ENCODE results near the gene CTSG. TPM values are rescaled to one million over a fixed set of nuclear protein-coding genes. Genes with fewer than 3 reads are reported as not detected.

The CTSG gene
- total RNA-seq, 1 experiment from 2014 or later, result not detected

- Histone ChIP-seq H3K9me3 (ENCODE audit: low read depth, low read length, poor library complexity, severe bottlenecking) (no peaks in the 10 kb centered on the region), H3K27me3 (replicated peaks; ENCODE audit: insufficient read depth, low read depth, low read length, poor library complexity) (no peaks in the 10 kb centered on the region), H3K4me1 (ENCODE audit: insufficient read depth, low read length, poor library complexity, severe bottlenecking) (no peaks in the 10 kb centered on the region), H3K27ac (ENCODE audit: low read depth, low read length, poor library complexity, severe bottlenecking) (no peak overlapping the region), H3K36me3 (ENCODE audit: insufficient read depth, low read length, poor library complexity, severe bottlenecking) (no peaks in the 10 kb centered on the region), H3K4me3 (ENCODE audit: low read depth, low read length, poor library complexity, severe bottlenecking) (no peak overlapping the region)
- ChIA-PET POLR2A (ENCODE audit: low non-redundant PET) (no interaction called here), CTCF (no interaction called here)
- TF ChIP-seq EZH2 (IDR thresholded peaks at IDR 0.05; ENCODE audit: borderline replicate concordance, low read depth, low read length, poor library complexity, severe bottlenecking), result no peak
- TF ChIP-seq CTCF (conservative IDR thresholded peaks at IDR 0.05; ENCODE audit: low read depth, low read length), result no peak
- intact Hi-C loops (cut with micrococcal nuclease; ENCODE audit: unreplicated experiment), result no loop called here
- BruUV-seq (replicated peaks), result no TSS peak
- no peak for DNase-seq (ENCODE audit: low spot score)
Measured at GRCh38 chr14:24607081-24607480, 31.0 kb upstream of the CTSG start.

GRCh38 chr14:24606297-24606696 is 30.2 kb upstream of the CTSG start:
- H3K4me1 ChIP-seq (ENCODE audit: insufficient read depth, low read length, poor library complexity, severe bottlenecking), result no peaks in the 10 kb centered on the region
- H3K27ac ChIP-seq (ENCODE audit: low read depth, low read length, poor library complexity, severe bottlenecking), result no peak overlapping the region
- no peaks in the 10 kb centered on the region for H3K27me3 ChIP-seq (replicated peaks; ENCODE audit: insufficient read depth, low read depth, low read length, poor library complexity)
- TF ChIP-seq EZH2 (IDR thresholded peaks at IDR 0.05; ENCODE audit: borderline replicate concordance, low read depth, low read length, poor library complexity, severe bottlenecking) (no peak), CTCF (conservative IDR thresholded peaks at IDR 0.05; ENCODE audit: low read depth, low read length) (no peak)
- POLR2A ChIA-PET (ENCODE audit: low non-redundant PET), result interaction anchor here (0.6 kb wide), 1 partner anchor 427 kb away, joined by 4 read pairs; no protein-coding TSS in a partner anchor
- CTCF ChIA-PET, result no interaction called here
- no peaks in the 10 kb centered on the region for H3K9me3 ChIP-seq (ENCODE audit: low read depth, low read length, poor library complexity, severe bottlenecking)
- no TSS peak for BruUV-seq (replicated peaks)
- intact Hi-C loops (cut with micrococcal nuclease; ENCODE audit: unreplicated experiment), result no loop called here
- no peak for DNase-seq (ENCODE audit: low spot score)
- no peak overlapping the region for H3K4me3 ChIP-seq (ENCODE audit: low read depth, low read length, poor library complexity, severe bottlenecking)
- H3K36me3 ChIP-seq (ENCODE audit: insufficient read depth, low read length, poor library complexity, severe bottlenecking), result no peaks in the 10 kb centered on the region

- H3K27me3 ChIP-seq (replicated peaks; ENCODE audit: insufficient read depth, low read depth, low read length, poor library complexity), result no peaks in the 10 kb centered on the region
- intact Hi-C loops (cut with micrococcal nuclease; ENCODE audit: unreplicated experiment), result no loop called here
- H3K4me1 ChIP-seq (ENCODE audit: insufficient read depth, low read length, poor library complexity, severe bottlenecking), result no peaks in the 10 kb centered on the region
- peak; percentile 83 for TF ChIP-seq CTCF (conservative IDR thresholded peaks at IDR 0.05; ENCODE audit: low read depth, low read length)
- TF ChIP-seq EZH2 (IDR thresholded peaks at IDR 0.05; ENCODE audit: borderline replicate concordance, low read depth, low read length, poor library complexity, severe bottlenecking), result no peak
- H3K27ac ChIP-seq (ENCODE audit: low read depth, low read length, poor library complexity, severe bottlenecking), result no peak overlapping the region
- BruUV-seq (replicated peaks), result no TSS peak
- no peaks in the 10 kb centered on the region for H3K36me3 ChIP-seq (ENCODE audit: insufficient read depth, low read length, poor library complexity, severe bottlenecking)
- ChIA-PET CTCF (no interaction called here), POLR2A (ENCODE audit: low non-redundant PET) (interaction anchor here (0.6 kb wide), 1 partner anchor 426 kb away, joined by 4 read pairs; no protein-coding TSS in a partner anchor)
- no peaks in the 10 kb centered on the region for H3K9me3 ChIP-seq (ENCODE audit: low read depth, low read length, poor library complexity, severe bottlenecking)
- H3K4me3 ChIP-seq (ENCODE audit: low read depth, low read length, poor library complexity, severe bottlenecking), result no peak overlapping the region
- peak; percentile 49 for DNase-seq (ENCODE audit: low spot score)
Measured at GRCh38 chr14:24605435-24606190, 29.6 kb upstream of the CTSG start.

Measured in A673 (cell line).